GM19467 (cell line): ENCODE results near the gene GPC5.
"Not testable (repeated sequence)": the region's sequence is repeated elsewhere in the genome, so short reads cannot be mapped to it uniquely, and the experiment has no call there.

Source experiments
- ATAC-seq: cut with Tn5 transposase; IDR thresholded peaks from one replicate; pipeline ENCODE4 v1.9.1; 2021; ENCODE audit warnings: mild to moderate bottlenecking, moderate library complexity; ENCODE audit not compliant: unreplicated experiment

The GPC5 gene

GRCh38 chr13:91368676-91369440 is 29.6 kb upstream of the GPC5 start:
- no peak for ATAC-seq

GRCh38 chr13:91369441-91369831 is 29.0 kb upstream of the GPC5 start:
- no peak for ATAC-seq

- no peak for ATAC-seq
Observed at GRCh38 chr13:91370501-91370900, 27.9 kb upstream of the GPC5 start.

GRCh38 chr13:91372911-91373310 is 25.5 kb upstream of the GPC5 start:
- ATAC-seq = no peak

- peak; percentile 96 for ATAC-seq
Observed at GRCh38 chr13:91375116-91375729, 23.2 kb upstream of the GPC5 start.

GRCh38 chr13:91381371-91381770 is 17.1 kb upstream of the GPC5 start:
- no peak for ATAC-seq

DNA sequence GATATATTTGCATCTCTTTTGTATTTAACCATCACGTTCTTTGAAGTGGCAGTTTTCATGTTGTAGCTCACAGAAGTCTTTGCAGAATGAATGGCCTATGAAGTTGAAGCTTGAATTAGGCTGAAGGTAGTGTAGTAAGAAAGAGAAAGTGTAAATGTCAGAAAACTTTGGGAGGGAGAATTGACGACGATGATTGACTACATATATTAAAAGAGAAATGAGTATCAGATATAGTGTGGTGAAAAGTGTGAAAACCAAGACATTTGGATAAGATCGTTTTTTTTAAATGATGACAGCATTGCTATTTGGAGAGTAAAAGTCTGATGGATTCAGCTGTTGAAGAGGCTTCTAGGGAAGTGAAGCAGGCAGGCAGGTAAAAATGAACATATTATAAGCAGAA is 14.6 kb upstream of the GPC5 start:
- no peak for ATAC-seq

- no peak for ATAC-seq
Observed at GRCh38 chr13:91384896-91385295, 13.5 kb upstream of the GPC5 start.

DNA sequence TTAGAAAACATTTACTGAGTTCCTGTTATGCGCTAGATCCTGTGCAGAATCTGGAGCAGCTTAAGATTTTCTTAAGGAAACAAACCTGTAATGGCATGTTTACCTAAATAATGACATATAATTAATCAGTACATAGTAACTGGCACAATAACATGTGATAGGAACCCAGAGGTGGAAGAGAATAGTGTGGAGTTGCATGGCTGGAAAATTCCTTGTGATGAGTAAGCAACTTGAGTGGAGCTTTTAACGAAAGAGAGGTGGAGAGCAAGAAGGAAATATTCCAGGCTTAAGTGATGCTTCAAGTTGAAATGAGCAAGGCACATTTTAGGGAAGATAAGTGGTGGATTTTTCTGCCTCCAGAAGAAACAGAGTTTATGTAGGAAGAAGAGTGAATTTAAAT is 9.2 kb upstream of the GPC5 start:
- no peak for ATAC-seq

DNA sequence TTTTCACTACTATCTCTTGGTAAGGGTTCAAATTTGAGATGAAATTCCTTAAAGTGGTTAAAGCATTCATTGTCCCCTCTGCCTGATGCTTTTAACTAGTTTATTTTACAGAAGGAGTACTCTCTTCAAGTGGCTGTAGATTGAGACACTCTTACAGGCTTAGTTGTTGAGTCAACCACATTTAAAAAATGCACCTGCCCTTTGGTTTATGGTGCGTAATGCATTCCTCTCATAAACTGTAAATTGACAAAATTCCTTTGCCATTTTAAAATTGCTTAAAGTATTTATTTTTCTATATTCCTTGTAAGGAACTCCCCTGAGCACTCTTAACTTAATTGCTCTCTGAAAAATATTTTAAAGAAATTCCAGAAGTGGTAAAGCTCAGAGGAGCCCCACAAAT is 826 bp upstream of the GPC5 start:
- ATAC-seq = no peak

- ATAC-seq = no peak
Observed at GRCh38 chr13:91399189-91400062, 1.0 kb downstream of the GPC5 start.

GRCh38 chr13:91400063-91400399 is 1.6 kb downstream of the GPC5 start:
- no peak for ATAC-seq

DNA sequence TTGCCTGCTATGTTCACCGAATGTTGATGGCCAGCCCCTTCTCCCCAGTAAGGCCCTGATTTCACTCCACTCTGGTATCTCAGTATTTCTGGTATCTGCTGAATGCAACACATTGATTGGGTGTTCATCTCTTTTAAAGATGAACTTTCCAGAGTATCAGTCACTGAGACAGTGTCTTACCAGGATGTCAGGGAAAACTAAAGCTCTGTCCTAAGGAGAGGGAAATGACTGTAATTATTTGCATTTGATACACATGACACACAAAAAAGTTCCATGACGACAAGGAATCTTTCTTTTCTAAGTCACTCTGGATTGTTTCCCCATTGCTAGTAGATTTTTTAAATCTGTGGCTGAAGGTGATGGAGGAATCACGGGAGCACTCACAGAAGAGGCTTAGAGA is 2.2 kb downstream of the GPC5 start:
- no peak for ATAC-seq

DNA sequence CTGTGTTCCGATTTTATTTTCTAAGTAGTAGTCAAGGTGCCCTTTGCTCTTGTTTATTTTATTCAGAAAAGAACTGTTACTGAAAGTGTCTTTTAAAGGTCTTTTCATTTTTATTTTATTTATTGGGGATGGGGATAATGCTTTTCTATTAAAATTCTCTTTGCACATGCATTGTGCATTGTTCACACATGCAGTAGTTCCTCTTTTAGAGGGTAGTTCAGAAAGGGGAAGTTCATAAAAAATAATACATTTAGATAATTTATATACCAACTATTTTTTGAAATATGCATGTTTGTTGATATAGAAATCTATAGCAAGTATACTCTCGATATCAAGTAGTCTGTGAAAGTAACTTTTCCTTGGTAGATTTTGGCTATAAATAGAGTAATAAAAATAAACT is 3.5 kb downstream of the GPC5 start:
- no peak for ATAC-seq

- ATAC-seq = peak; percentile 47
Observed at GRCh38 chr13:91405240-91405639, 6.8 kb downstream of the GPC5 start.

DNA sequence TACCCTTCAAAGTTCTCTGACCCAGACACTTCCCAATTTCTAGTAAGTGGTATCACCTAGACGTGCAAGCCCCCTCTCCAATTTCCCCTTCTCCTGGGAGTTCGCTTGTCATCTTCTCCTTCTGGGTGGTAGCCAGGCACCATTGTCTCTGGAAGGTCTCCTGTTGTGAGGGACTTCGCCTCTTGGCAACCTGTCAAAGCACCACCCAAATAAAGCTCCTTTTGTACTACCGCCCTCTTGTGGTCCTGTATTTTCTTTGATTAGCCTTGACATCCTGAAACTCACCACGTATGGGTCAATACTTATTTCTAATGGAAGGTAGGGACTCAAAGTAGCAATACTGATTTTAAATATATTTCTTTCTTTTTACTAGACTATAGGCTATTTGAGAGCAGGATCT is 8.2 kb downstream of the GPC5 start:
- peak; percentile 76 for ATAC-seq

DNA sequence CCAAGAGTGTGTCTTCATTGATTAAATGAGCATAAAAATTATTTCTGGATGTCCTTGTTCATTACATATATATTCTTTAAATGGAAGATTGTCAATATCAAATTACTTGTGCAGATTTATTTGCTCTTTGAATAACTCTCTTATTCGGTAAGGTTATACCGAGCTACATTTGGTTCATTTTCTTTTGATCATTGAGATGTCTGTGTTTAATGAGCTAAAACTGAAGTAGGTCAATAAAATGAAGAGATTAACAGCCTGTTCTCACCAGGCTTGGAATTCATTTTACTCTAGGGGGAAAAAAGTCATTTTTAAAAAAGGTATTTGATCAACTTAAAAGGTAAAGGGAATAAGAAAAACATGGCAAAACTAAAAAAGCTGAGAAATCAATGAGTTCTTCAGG is 10.6 kb downstream of the GPC5 start:
- ATAC-seq = no peak

DNA sequence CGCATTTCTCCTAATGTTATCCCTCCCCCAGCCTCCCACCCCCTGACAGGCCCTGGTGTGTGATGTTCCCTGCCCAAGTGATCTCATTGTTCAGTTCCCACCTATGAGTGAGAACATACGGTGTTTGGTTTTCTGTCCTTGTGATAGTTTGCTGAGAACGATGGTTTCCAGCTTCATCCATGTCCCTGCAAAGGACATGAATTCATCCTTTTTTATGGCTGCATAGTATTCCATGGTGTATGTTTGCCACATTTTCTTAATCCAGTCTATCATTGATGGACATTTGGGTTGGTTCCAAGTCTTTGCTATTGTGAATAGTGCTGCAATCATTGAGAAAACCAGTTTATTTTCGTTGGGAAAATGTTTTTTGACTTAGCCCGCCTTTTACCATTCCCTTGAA is 18.2 kb downstream of the GPC5 start:
- ATAC-seq = not testable (repeated sequence)

- no peak for ATAC-seq
Observed at GRCh38 chr13:91417660-91418325, 19.4 kb downstream of the GPC5 start.

GRCh38 chr13:91426913-91427312 is 28.5 kb downstream of the GPC5 start:
- no peak for ATAC-seq

- not testable (repeated sequence) for ATAC-seq
Observed at GRCh38 chr13:91438674-91439073, 40.3 kb downstream of the GPC5 start.
